ENCODE results near the gene PLXNA2.

- TF ChIP-seq CTCF (IDR thresholded peaks at IDR 0.05) (peak; percentile 73 to 91 (median 80)), POLR2A (IDR thresholded peaks at IDR 0.05) (no peak), EP300 (IDR thresholded peaks at IDR 0.05) (peak in 1 of 2 donors; percentile 75)
These were observed 1.1 kb upstream of the PLXNA2 start for GRCh38 chr1:208245185-208245705.
